Measurements from ENCODE around the gene PPP1R37. TPM values are rescaled to one million over a fixed set of nuclear protein-coding genes. Genes with fewer than 3 reads are reported as not detected.

The PPP1R37 gene
- total RNA-seq, 1 experiment from 2014 or later = 26.5 TPM

DNA sequence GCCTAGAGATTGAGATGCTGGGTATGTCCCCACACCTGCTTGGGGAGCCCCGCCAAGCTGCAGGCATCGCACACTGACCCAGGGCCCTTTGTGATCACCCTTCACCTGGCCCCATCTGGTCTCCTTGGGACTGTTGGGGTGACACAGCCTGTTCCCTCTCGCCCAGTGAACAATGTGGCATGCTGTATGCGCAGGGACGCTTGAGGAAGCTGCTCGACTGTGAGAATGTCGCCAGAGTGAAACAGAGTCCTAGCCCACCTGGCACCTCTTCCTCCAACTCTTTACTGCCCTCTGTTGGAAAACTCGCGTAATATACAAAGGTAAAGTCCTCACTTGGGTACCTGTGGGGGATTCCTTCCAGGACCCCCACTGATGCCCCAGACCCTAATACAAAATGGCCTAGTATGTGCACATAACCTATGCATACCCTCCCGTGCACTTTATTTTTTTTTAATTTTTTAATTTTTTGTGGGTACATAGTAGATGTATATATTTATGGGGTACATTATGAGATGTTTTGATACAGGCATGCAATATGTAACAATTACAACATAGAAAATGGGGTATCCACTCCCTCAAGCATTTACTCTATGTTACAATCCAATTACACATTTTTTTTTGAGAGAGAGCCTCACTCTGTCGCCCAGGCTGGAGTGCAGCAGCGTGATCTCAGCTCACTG is 94.6 kb downstream of the PPP1R37 start:
- no peak for DNase-seq (ENCODE audit: low read depth)

DNA sequence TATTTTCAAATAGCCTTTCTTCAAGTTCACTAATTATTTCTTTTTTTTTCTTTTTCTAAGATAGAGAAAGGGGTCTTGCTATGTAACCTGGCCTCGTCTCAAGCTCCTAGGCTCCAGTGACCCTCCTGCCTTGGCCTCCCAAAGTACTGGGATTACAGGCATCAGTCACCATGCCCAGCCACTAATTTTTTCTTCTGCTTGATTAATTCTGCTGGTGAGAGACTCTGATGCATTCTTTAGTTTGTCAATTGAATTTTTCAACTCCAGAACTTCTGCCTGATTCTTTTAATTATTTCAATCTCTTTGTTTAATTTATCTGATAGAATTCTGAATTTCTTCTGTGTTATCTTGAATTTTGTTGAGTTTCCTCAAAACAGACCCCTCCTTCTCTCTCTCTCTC is 97.0 kb downstream of the PPP1R37 start:
- no peak for DNase-seq (ENCODE audit: low read depth)

DNA sequence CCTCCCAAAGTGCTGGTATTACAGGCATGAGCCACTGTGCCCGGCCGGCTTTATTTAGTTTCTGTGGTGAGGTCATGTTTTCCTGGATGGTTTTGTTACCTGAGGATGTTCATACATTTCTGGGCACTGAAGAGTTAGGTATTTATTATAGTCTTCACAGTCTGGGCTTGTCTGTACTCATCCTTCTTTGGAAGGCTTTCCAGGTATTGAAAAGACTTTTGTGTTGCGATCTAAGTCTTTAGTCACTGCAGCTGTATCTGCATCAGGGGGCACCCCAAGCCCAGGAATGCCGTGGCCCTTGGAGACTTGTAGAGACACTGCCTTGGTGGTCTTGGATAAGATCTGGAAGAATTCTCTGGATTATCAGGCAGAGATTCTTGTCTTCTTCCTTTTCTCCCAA is 98.4 kb downstream of the PPP1R37 start:
- DNase-seq (ENCODE audit: low read depth) = no peak

DNA sequence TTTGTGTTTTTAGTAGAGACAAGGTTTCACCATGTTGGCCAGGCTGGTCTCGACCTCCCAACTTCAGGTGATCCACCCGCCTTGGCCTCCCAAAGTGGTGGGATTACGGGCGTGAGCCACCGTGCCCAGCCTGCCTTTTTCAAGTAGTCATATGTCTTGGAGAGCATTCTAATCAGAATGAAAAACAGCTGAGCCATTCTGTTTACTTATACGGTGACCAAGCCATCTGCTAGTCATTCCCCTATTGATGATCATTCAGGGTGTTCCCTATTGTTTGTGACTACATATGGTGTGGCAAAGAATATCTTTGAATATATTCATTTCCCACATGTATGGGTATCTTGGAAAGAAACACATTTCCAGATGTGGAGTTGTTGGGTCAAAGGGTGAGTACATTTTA is 102.8 kb downstream of the PPP1R37 start:
- DNase-seq (ENCODE audit: low read depth) = peak; percentile 27

Small RNA genes lying within 50 kb of the gene (small RNA-seq; reads per million reads assigned to genes)
- not detected for gene RNU6-611P

Other genes with a start within 250 kb of the PPP1R37 start
- 131 and 151 TPM in 2 replicates for gene NECTIN2, start 246.9 kb upstream of the PPP1R37 start, total RNA-seq (2014; rRNA removed; shearing (Covaris generic))
- gene TOMM40, start 201.9 kb upstream of the PPP1R37 start, total RNA-seq (2014; rRNA removed; shearing (Covaris generic)) = 230 and 243 TPM in 2 replicates
- 1.4 and 1.9 TPM in 2 replicates for gene APOE, start 187.4 kb upstream of the PPP1R37 start, total RNA-seq (2014; rRNA removed; shearing (Covaris generic))
- gene APOC1, start 178.6 kb upstream of the PPP1R37 start, total RNA-seq (2014; rRNA removed; shearing (Covaris generic)) = 0.37 and 2.7 TPM in 2 replicates
- not detected in 2 replicates for gene APOC4, start 150.9 kb upstream of the PPP1R37 start, total RNA-seq (2014; rRNA removed; shearing (Covaris generic))
- gene APOC2, start 147.1 kb upstream of the PPP1R37 start, total RNA-seq (2014; rRNA removed; shearing (Covaris generic)) = not detected in 2 replicates
- 34.2 and 51.5 TPM in 2 replicates for gene CLPTM1, start 137.8 kb upstream of the PPP1R37 start, total RNA-seq (2014; rRNA removed; shearing (Covaris generic))
- 3.2 TPM in 2 replicates for gene RELB, start 91.7 kb upstream of the PPP1R37 start, total RNA-seq (2014; rRNA removed; shearing (Covaris generic))
- gene CLASRP, start 54.1 kb upstream of the PPP1R37 start, total RNA-seq (2014; rRNA removed; shearing (Covaris generic)) = 31.0 and 36.9 TPM in 2 replicates
- not detected in 2 replicates for gene ZNF296, start 16.7 kb upstream of the PPP1R37 start, total RNA-seq (2014; rRNA removed; shearing (Covaris generic))
- gene GEMIN7, start 13.9 kb upstream of the PPP1R37 start, total RNA-seq (2014; rRNA removed; shearing (Covaris generic)) = 58.2 and 59.2 TPM in 2 replicates
- not detected in 2 replicates for gene NKPD1, start 67.8 kb downstream of the PPP1R37 start, total RNA-seq (2014; rRNA removed; shearing (Covaris generic))
- gene TRAPPC6A, start 85.1 kb downstream of the PPP1R37 start, total RNA-seq (2014; rRNA removed; shearing (Covaris generic)) = 0.98 and 1.5 TPM in 2 replicates
- 1.5 and 5.0 TPM in 2 replicates for gene BLOC1S3, start 85.6 kb downstream of the PPP1R37 start, total RNA-seq (2014; rRNA removed; shearing (Covaris generic))
- gene EXOC3L2, start 152.2 kb downstream of the PPP1R37 start, total RNA-seq (2014; rRNA removed; shearing (Covaris generic)) = 0.56 and 0.84 TPM in 2 replicates
- 5.3 and 9.2 TPM in 2 replicates for gene MARK4, start 158.1 kb downstream of the PPP1R37 start, total RNA-seq (2014; rRNA removed; shearing (Covaris generic))
- gene CKM, start 229.7 kb downstream of the PPP1R37 start, total RNA-seq (2014; rRNA removed; shearing (Covaris generic)) = not detected in 2 replicates
- 0.11 TPM in 1 of 2 replicates, not detected in the other for gene KLC3, start 247.6 kb downstream of the PPP1R37 start, total RNA-seq (2014; rRNA removed; shearing (Covaris generic))

Measured in HT1080 (cell line).